Endothelial cell of umbilical vein (primary cell): ENCODE measurements around the gene KRT1.

Source experiments
- CTCF ChIP-seq, 2 donors: IDR thresholded peaks; 1 replicate in 1 of 2; 2 replicates in 1 of 2; pipeline ENCODE4 v1.5.1; 2011; ENCODE audit warnings: low read length in 2 of 2, mild to moderate bottlenecking in 2 of 2, moderate library complexity in 2 of 2, control low read depth in 1 of 2, inconsistent platforms in 1 of 2, low read depth in 1 of 2; ENCODE audit not compliant: insufficient read depth in 1 of 2; ENCODE audit errors: extremely low read depth in 1 of 2
- GATA2 ChIP-seq: IDR thresholded peaks from 2 replicates; pipeline ENCODE4 v1.7.0; 2011; ENCODE audit warnings: low read depth, mild to moderate bottlenecking, moderate library complexity, mixed read lengths, low read length; ENCODE audit not compliant: insufficient read length, insufficient read depth
- POLR2A ChIP-seq: IDR thresholded peaks from 2 replicates; pipeline ENCODE4 v1.6.1; 2012; ENCODE audit warnings: low read depth, mild to moderate bottlenecking, control low read depth, low read length

GRCh38 chr12:52729147-52729546 lies 48.9 kb upstream of the KRT1 start:
- TF ChIP-seq CTCF (IDR thresholded peaks at IDR 0.05; ENCODE audit: extremely low read depth in 1 of 2, insufficient read depth in 1 of 2, low read depth in 1 of 2, low read length in 2 of 2): no peak
- no peak for TF ChIP-seq POLR2A
- no peak for TF ChIP-seq GATA2
